ENCODE data around the gene IFITM10.

IFITM10 gene

DNA sequence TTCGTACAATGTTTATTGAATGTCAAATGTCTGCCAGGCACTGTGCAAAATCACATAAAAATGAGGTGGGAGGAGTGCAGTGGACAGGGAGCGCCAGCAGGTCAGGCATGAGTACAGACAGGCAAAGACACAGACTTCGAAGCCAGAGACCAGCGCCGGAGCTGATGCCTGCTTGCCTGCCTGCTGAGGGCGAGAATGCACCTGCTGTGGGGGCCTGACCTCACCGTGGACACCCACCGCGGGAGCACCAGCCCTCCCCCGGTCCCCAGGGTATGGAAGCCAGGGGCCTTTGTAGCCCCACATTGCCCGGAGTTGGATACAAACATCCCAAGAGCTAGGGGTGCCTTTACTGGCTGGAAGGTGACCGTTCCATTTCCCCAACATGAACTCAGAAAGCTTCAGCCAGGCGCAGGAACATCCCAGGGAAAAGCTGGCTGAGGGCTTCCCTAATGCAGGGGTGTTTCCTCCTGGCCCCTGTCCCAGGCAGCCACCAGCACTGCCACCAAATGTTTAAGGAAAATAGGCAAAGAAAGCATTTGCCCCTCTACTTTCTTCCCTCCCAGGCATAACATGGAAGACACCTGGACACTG is 17.9 kb downstream of the IFITM10 start:
- Histone ChIP-seq H3K27ac (no peak overlapping the region), H3K36me3 (no peaks in the 10 kb centered on the region), H3K4me3 (no peak overlapping the region), H3K9me3 (peaks cover 0 to 13% (median 9%) of the 10 kb centered on the region in 3 donors), H3K27me3 (peaks cover 0 to 76% of the 10 kb centered on the region in 2 donors), H3K4me1 (no peaks in the 10 kb centered on the region)
- intact Hi-C loops (cut with DNase I; ENCODE audit: low total_unique reads), result no loop called here
- DNase-seq, result peak in 1 of 2 donors; percentile 56
- TF ChIP-seq, protein P1, sequence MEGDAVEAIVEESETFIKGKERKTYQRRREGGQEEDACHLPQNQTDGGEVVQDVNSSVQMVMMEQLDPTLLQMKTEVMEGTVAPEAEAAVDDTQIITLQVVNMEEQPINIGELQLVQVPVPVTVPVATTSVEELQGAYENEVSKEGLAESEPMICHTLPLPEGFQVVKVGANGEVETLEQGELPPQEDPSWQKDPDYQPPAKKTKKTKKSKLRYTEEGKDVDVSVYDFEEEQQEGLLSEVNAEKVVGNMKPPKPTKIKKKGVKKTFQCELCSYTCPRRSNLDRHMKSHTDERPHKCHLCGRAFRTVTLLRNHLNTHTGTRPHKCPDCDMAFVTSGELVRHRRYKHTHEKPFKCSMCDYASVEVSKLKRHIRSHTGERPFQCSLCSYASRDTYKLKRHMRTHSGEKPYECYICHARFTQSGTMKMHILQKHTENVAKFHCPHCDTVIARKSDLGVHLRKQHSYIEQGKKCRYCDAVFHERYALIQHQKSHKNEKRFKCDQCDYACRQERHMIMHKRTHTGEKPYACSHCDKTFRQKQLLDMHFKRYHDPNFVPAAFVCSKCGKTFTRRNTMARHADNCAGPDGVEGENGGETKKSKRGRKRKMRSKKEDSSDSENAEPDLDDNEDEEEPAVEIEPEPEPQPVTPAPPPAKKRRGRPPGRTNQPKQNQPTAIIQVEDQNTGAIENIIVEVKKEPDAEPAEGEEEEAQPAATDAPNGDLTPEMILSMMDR (IDR thresholded peaks at IDR 0.05), result no peak

DNA sequence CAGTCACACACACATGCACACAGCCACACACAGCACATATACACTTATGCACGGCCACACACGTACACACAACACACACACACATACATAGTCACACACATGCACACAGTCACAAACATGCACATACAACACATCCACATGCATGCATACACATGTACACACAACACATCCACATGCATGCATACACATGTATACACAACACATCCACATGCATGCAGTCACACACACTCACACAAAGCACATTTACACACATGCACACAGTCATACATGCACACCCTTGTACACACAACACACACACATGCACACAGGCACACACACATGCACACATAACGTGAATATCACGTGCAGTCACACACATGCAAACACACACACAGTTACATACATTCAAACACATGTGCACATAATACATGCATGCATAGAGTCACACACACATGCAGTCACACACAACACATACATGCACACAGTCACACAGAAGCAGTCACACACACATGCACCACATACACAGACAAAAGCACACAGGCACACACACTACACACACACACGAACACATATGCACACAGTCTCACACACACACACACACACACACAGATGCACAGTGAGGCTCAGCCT is 18.8 kb downstream of the IFITM10 start:
- Histone ChIP-seq H3K36me3 (no peaks in the 10 kb centered on the region), H3K4me1 (no peaks in the 10 kb centered on the region), H3K27ac (no peak overlapping the region), H3K9me3 (peaks cover 0 to 3% (median 1%) of the 10 kb centered on the region in 3 donors), H3K27me3 (peaks cover 0 to 72% of the 10 kb centered on the region in 2 donors), H3K4me3 (no peak overlapping the region)
- TF ChIP-seq, protein P1 (IDR thresholded peaks at IDR 0.05), result no peak
- intact Hi-C loops (cut with DNase I; ENCODE audit: low total_unique reads), result no loop called here
- DNase-seq, result peak in 1 of 2 donors; percentile 9

DNA sequence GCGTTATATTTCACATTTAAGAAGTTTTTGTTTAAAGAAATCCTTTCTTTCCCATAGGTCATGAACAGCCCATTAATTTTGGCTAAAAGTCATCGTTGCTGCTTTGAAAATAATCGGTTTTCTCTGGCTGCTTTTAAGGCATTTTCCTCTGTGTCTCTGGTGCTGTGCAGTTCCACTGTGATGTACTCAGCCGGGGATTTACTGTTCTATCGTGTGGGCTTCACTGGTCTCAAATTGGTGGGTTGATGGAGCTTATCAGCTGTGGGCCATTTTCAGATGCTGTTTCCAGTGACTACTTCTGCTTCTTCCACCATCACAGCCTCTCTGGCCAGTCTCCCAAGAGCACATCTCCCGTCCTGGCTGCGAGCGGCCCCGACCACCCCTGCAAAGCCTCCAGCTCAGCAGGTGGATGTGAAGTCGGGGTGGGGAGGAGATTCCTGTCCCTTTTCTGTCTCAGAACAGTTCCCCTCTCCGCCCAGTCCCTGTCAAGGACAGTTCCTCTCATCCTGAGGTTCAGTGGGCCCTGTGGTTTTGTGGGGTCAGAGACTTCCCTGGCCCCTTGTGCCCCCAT is 20.3 kb downstream of the IFITM10 start:
- TF ChIP-seq, protein P1 (IDR thresholded peaks at IDR 0.05), result no peak
- no peak overlapping the region for H3K4me3 ChIP-seq
- H3K9me3 ChIP-seq, result no peaks in the 10 kb centered on the region
- DNase-seq, result peak in 1 of 2 donors; percentile 45
- intact Hi-C loops (cut with DNase I; ENCODE audit: low total_unique reads), result no loop called here
- no peaks in the 10 kb centered on the region for H3K36me3 ChIP-seq
- H3K4me1 ChIP-seq, result no peaks in the 10 kb centered on the region
- peaks cover 0 to 64% of the 10 kb centered on the region in 2 donors for H3K27me3 ChIP-seq
- H3K27ac ChIP-seq, result no peak overlapping the region

DNA sequence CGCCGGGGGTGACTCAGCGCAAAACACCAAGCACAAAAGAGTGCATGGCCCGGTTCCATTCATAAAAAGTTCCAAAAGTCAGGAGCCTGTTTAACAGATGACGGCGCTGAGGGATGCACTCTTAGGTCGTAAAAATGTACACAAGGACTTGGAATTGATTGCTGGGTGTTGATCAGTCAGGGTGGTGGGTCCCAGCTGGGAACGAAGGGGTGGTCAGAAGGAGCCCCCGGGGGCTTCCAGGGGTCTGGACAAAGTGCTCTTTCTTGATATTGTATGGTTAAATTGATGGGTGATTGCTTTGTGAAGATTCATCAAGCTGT is 20.7 kb downstream of the IFITM10 start:
- H3K27ac ChIP-seq, result no peak overlapping the region
- no peak overlapping the region for H3K4me3 ChIP-seq
- no peaks in the 10 kb centered on the region for H3K36me3 ChIP-seq
- H3K4me1 ChIP-seq, result no peaks in the 10 kb centered on the region
- peaks cover 0 to 59% of the 10 kb centered on the region in 2 donors for H3K27me3 ChIP-seq
- intact Hi-C loops (cut with DNase I; ENCODE audit: low total_unique reads), result no loop called here
- DNase-seq, result peak in 1 of 2 donors; percentile 37
- H3K9me3 ChIP-seq, result no peaks in the 10 kb centered on the region
- TF ChIP-seq, protein P1 (IDR thresholded peaks at IDR 0.05), result no peak

DNA sequence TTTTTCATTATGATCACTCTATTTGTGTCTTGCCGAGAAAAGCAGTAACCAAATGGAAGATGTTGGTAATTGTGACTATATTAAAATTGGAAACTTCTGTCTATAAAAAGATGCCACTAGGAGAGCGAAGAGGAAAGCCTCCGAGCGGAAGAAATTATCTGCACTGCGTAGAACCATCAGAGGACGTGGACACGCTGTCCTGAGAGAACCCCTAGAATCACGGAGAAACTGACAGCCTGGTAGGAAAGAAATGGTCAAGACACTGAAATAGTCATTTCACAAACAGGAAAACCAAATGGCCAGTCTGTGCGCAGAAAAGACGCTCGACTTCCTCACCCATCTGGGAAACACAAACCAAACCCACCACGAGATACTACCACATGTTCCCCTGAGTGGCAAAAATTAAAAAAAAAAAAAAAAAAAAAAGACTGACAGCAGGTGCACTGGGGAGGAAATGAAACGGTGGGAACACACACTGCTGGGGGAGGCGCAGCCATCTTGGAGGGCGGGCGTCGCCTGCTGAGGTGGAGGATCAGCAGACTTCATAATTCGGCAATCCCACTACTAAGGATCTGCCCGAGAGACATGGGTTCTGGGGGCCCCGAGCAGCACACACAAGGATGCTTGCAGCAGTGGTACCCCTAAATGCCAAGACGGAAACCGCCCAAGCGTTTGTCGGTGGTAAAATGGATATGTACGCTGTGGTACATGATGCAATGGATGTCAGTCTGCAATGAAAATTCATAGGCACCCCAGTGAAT is 21.3 kb downstream of the IFITM10 start:
- intact Hi-C loops (cut with DNase I; ENCODE audit: low total_unique reads), result no loop called here
- Histone ChIP-seq H3K9me3 (no peaks in the 10 kb centered on the region), H3K27me3 (peaks cover 0 to 53% of the 10 kb centered on the region in 2 donors), H3K4me3 (no peak overlapping the region), H3K27ac (no peak overlapping the region), H3K4me1 (no peaks in the 10 kb centered on the region), H3K36me3 (no peaks in the 10 kb centered on the region)
- TF ChIP-seq, protein P1 (IDR thresholded peaks at IDR 0.05), result no peak
- DNase-seq, result peak in 1 of 2 donors; percentile 59

Data from tibial artery (tissue), 4 donors.